K562 (cell line): ENCODE measurements around the gene RBBP7. TPM values are rescaled to one million over a fixed set of nuclear protein-coding genes. Genes with fewer than 3 reads are reported as not detected.

ENCODE experiments used
- CCNT2 ChIP-seq: IDR thresholded peaks from 2 replicates; pipeline ENCODE4 v1.6.1; 2011; ENCODE audit warnings: borderline replicate concordance, low read depth, mild to moderate bottlenecking, moderate library complexity, mixed read lengths, low read length; ENCODE audit not compliant: insufficient read length; ENCODE audit errors: extremely low read depth
- E2F3 ChIP-seq: fragments of 250-450 bp; sonication (Bioruptor Pico); IDR thresholded peaks from 2 replicates; pipeline ENCODE4 v1.4.0; 2020; ENCODE audit warnings: mild to moderate bottlenecking
- EGR1 ChIP-seq: fragments of 450-650 bp; conservative IDR thresholded peaks from 2 replicates; pipeline ENCODE4 v1.6.1; 2017; ENCODE audit warnings: mild to moderate bottlenecking
- GABPA ChIP-seq: fragments of 200-800 bp; sonication (Bioruptor generic); conservative IDR thresholded peaks from 2 replicates; pipeline ENCODE4 v1.6.1; 2016; ENCODE audit warnings: low read depth, missing genetic modification characterization, missing compliant biosample characterization
- HCFC1 ChIP-seq: IDR thresholded peaks from 2 replicates; pipeline ENCODE4 v1.6.1; 2012; ENCODE audit warnings: low read depth, low read length, improper control_type of control experiment
- MEIS2 ChIP-seq: fragments of 450-650 bp; IDR thresholded peaks from 2 replicates; pipeline ENCODE4 v1.6.1; 2014; ENCODE audit warnings: mild to moderate bottlenecking; ENCODE audit not compliant: partially characterized antibody
- NFRKB ChIP-seq: fragments of 450-650 bp; IDR thresholded peaks from 2 replicates; pipeline ENCODE4 v1.6.1; 2016; ENCODE audit warnings: low read depth
- NFYB ChIP-seq: IDR thresholded peaks from 2 replicates; pipeline ENCODE4 v1.6.1; 2011; ENCODE audit warnings: mild to moderate bottlenecking, moderate library complexity; ENCODE audit not compliant: insufficient read length; ENCODE audit errors: extremely low read depth
- PHF8 ChIP-seq: fragments of 200-600 bp; sonication (generic); IDR thresholded peaks from 2 replicates; pipeline ENCODE4 v1.6.1; 2012; ENCODE audit warnings: mixed run types, mild to moderate bottlenecking, inconsistent platforms, low read length, moderate library complexity, borderline replicate concordance
- POLR2A ChIP-seq: fragments of 450-650 bp; conservative IDR thresholded peaks from 2 replicates; pipeline ENCODE4 v1.6.1; 2016
- RB1 ChIP-seq: fragments of 450-650 bp; IDR thresholded peaks from 2 replicates; pipeline ENCODE4 v1.6.1; 2017; ENCODE audit warnings: low read depth, mild to moderate bottlenecking
- SMARCA5 ChIP-seq: fragments of 450-650 bp; IDR thresholded peaks from 2 replicates; pipeline ENCODE4 v1.6.1; 2016
- SP1 ChIP-seq: sonication (generic); formaldehyde crosslinking; IDR thresholded peaks from 2 replicates; pipeline ENCODE4 v1.8.1; 2022; ENCODE audit warnings: mild to moderate bottlenecking, missing genetic modification reagents
- U2AF1 ChIP-seq: fragments of 200-400 bp; formaldehyde crosslinking; optimal IDR thresholded peaks from 2 replicates; pipeline ENCODE3; 2017; ENCODE audit warnings: mild to moderate bottlenecking, low read depth, low read length, moderate library complexity
- ZC3H4 ChIP-seq: sonication (generic); formaldehyde crosslinking; IDR thresholded peaks from 2 replicates; pipeline ENCODE4 v1.9.0; 2021; ENCODE audit warnings: missing genetic modification reagents, borderline replicate concordance
- ZNF384 ChIP-seq: IDR thresholded peaks from 2 replicates; pipeline ENCODE4 v1.6.1; 2012; ENCODE audit warnings: low read depth, low read length, improper control_type of control experiment
- ZNF431 ChIP-seq: sonication (generic); formaldehyde crosslinking; IDR thresholded peaks from 2 replicates; pipeline ENCODE4 v1.8.0; 2022; ENCODE audit warnings: mild to moderate bottlenecking, missing genetic modification reagents
- ZSCAN29 ChIP-seq: fragments of 450-650 bp; IDR thresholded peaks from 2 replicates; pipeline ENCODE4 v1.6.1; 2017
- polyA plus RNA-seq, 8 experiments: library from polyadenylated mRNA; depleted of rRNA in 4 of 8; stranded (reverse) in 5 of 8; unstranded in 3 of 8; fragments of >200 nt; fragmentation: Nextera tagmentation in 2 of 8; fragmentation: Illumina TruSeq in 1 of 8; extraction: Ambion mirVana in 2 of 8; extraction: Trizol in 1 of 8; gene quantifications; 2 replicates each; pipeline versions ENCODE4 v1.2.1 to v1.2.3, GENCODE V29; 2011 to 2014; ENCODE audit warnings: inconsistent platforms in 1 of 8, missing spikeins in 1 of 8
- total RNA-seq, 7 experiments: library from RNA; depleted of rRNA in 6 of 7; stranded (reverse); fragments of >200 nt in 6 of 7; fragmentation: Illumina TruSeq in 2 of 7; extraction: Trizol in 2 of 7; gene quantifications; 2 replicates each; pipeline versions ENCODE4 v1.2.1 to v1.2.3, GENCODE V29; 2011 to 2021; ENCODE audit warnings: low replicate concordance in 1 of 7
- TF ChIP-seq, protein P1 (sequence below): fragments of 450-650 bp; IDR thresholded peaks from 2 replicates; pipeline ENCODE4 v1.6.1; 2016
- TF ChIP-seq, protein P2 (sequence below), 3 experiments: fragments of 200-800 bp in 1 of 3; fragments of 250-450 bp in 1 of 3; fragments of 450-650 bp in 1 of 3; sonication (Bioruptor Pico) in 1 of 3; sonication (Bioruptor generic) in 1 of 3; formaldehyde crosslinking in 1 of 3; IDR thresholded peaks; 2 replicates each; pipeline versions ENCODE4 v1.6.1 to v1.8.0; 2016 to 2022; ENCODE audit warnings: mild to moderate bottlenecking in 2 of 3, missing genetic modification characterization in 2 of 3, missing compliant biosample characterization in 1 of 3, moderate library complexity in 1 of 3

RBBP7 gene
- total and polyA plus RNA-seq, 9 of the 15 experiments (the other 6 are each of a cell fraction or from before 2014, with no cell fraction given) = 79.0 to 364 (median 182) TPM

DNA sequence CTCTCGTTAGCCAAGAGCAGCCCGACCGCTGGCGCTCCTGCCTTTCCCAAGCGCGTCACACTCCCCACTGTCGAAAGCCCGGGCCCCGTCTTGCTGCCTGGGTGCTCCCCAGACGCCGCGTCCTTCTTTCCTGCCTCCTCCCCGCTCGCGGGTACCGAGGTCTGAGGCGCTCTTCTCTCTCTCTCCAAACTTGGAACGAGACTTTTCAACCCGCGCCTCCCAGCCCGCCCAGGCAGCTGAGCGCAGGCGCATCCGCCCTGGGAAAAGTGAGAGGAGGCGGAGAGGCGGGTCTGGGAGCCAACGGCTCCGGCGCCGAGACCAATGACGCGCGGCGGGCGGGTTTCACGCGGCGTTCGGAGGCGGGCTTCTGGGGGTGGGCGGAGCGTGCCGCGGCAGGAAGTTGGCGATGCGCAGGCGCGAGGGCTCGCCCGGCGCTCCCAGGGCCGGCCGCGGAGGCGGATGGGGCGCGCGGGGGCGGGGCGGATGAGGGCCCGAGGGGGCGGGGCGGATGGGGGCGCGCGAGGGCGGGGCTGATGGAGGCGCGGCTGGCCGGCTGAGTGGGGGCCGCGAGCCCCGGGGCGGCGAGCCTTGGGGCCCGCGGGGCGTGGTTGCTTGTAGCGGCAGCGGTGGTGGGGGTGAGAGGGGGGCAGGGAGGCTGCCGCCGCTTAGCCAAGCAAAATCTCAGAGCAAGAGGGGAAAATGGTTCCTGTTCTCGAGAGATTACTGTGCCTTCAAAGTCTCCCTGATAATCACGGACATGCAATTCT is at the start of gene RBBP7 (continued):
- TF ChIP-seq ZC3H4 (CRISPR knock-in tag) (no peak), CCNT2 (peak; percentile 29), RB1 (peak; percentile 35; the same call in 1 of the 2 replicates), GABPA (tag) (peak; percentile 44; the same call in 1 of the 2 replicates), PHF8 (peak; percentile 68), NFRKB (peak; percentile 43; the same call in 1 of the 2 replicates), E2F3 (peak; percentile 17; the same call in 1 of the 2 replicates), MEIS2 (peak; percentile 78), EGR1 (peak; percentile 34; the same call in 1 of the 2 replicates), NFYB (no peak), HCFC1 (0 out of 2 replicates have a peak, but pooled peaks have one; percentile 19), POLR2A (peak; percentile 92), SMARCA5 (no peak), SP1 (CRISPR knock-in tag) (peak; percentile 21; the same call in 1 of the 2 replicates), ZSCAN29 (no peak), U2AF1 (no peak), ZNF384 (no peak), ZNF431 (0 out of 2 replicates have a peak, but pooled peaks have one; percentile 43)
- TF ChIP-seq, protein P1, sequence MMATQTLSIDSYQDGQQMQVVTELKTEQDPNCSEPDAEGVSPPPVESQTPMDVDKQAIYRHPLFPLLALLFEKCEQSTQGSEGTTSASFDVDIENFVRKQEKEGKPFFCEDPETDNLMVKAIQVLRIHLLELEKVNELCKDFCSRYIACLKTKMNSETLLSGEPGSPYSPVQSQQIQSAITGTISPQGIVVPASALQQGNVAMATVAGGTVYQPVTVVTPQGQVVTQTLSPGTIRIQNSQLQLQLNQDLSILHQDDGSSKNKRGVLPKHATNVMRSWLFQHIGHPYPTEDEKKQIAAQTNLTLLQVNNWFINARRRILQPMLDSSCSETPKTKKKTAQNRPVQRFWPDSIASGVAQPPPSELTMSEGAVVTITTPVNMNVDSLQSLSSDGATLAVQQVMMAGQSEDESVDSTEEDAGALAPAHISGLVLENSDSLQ = peak; percentile 64
- TF ChIP-seq, protein P2, sequence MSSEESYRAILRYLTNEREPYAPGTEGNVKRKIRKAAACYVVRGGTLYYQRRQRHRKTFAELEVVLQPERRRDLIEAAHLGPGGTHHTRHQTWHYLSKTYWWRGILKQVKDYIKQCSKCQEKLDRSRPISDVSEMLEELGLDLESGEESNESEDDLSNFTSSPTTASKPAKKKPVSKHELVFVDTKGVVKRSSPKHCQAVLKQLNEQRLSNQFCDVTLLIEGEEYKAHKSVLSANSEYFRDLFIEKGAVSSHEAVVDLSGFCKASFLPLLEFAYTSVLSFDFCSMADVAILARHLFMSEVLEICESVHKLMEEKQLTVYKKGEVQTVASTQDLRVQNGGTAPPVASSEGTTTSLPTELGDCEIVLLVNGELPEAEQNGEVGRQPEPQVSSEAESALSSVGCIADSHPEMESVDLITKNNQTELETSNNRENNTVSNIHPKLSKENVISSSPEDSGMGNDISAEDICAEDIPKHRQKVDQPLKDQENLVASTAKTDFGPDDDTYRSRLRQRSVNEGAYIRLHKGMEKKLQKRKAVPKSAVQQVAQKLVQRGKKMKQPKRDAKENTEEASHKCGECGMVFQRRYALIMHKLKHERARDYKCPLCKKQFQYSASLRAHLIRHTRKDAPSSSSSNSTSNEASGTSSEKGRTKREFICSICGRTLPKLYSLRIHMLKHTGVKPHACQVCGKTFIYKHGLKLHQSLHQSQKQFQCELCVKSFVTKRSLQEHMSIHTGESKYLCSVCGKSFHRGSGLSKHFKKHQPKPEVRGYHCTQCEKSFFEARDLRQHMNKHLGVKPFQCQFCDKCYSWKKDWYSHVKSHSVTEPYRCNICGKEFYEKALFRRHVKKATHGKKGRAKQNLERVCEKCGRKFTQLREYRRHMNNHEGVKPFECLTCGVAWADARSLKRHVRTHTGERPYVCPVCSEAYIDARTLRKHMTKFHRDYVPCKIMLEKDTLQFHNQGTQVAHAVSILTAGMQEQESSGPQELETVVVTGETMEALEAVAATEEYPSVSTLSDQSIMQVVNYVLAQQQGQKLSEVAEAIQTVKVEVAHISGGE (CRISPR knock-in tag; IDR thresholded peaks at IDR 0.05) = peak in 1 of 3 experiments; percentile 27; a peak in 1 of 6 replicates
